GM18499 (cell line): ENCODE results near the gene SMAD6.

Experiments
- ATAC-seq: cut with Tn5 transposase; IDR thresholded peaks from one replicate; pipeline ENCODE4 v1.9.1; 2021; ENCODE audit warnings: moderate number of reproducible peaks; ENCODE audit not compliant: insufficient read depth, unreplicated experiment

Gene SMAD6

GRCh38 chr15:66768987-66769386 is 67.0 kb downstream of the SMAD6 start:
- no peak for ATAC-seq

- no peak for ATAC-seq
Observed at GRCh38 chr15:66770518-66771350, 68.7 kb downstream of the SMAD6 start.

- ATAC-seq, result no peak
Observed at GRCh38 chr15:66771351-66771650, 69.3 kb downstream of the SMAD6 start.

- no peak for ATAC-seq
Observed at GRCh38 chr15:66772604-66773128, 70.6 kb downstream of the SMAD6 start.

GRCh38 chr15:66773129-66773873 is 71.3 kb downstream of the SMAD6 start:
- no peak for ATAC-seq

- ATAC-seq, result no peak
Observed at GRCh38 chr15:66774001-66774814, 72.2 kb downstream of the SMAD6 start.

GRCh38 chr15:66775127-66776105 is 73.4 kb downstream of the SMAD6 start:
- no peak for ATAC-seq

GRCh38 chr15:66777054-66777453 is 75.0 kb downstream of the SMAD6 start:
- ATAC-seq, result no peak

- ATAC-seq, result no peak
Observed at GRCh38 chr15:66777596-66778313, 75.7 kb downstream of the SMAD6 start.

- no peak for ATAC-seq
Observed at GRCh38 chr15:66778314-66778665, 76.3 kb downstream of the SMAD6 start.

GRCh38 chr15:66778716-66779115 is 76.7 kb downstream of the SMAD6 start:
- ATAC-seq, result no peak

GRCh38 chr15:66779331-66780009 is 77.4 kb downstream of the SMAD6 start:
- ATAC-seq, result no peak

- ATAC-seq, result no peak
Observed at GRCh38 chr15:66780172-66780972, 78.3 kb downstream of the SMAD6 start.

- no peak for ATAC-seq
Observed at GRCh38 chr15:66780973-66781718, 79.1 kb downstream of the SMAD6 start.

- ATAC-seq, result no peak
Observed at GRCh38 chr15:66782785-66783184, 80.7 kb downstream of the SMAD6 start.

- ATAC-seq, result no peak
Observed at GRCh38 chr15:66783314-66783713, 81.3 kb downstream of the SMAD6 start.

- ATAC-seq, result no peak
Observed at GRCh38 chr15:66783725-66784124, 81.7 kb downstream of the SMAD6 start.
